Brain microvascular endothelial cell (primary cell): ENCODE results near the gene GPD2.
"Not testable (repeated sequence)": the region's sequence is repeated elsewhere in the genome, so short reads cannot be mapped to it uniquely, and the experiment has no call there.

Experiments
- DNase-seq: peaks from one replicate; pipeline ENCODE4 v3.0.0-alpha.2; 2020
- H3K27ac ChIP-seq: fragments of 250-450 bp; sonication (Bioruptor Pico); 2 replicates; pipeline ENCODE4 v1.5.1; 2020; ENCODE audit warnings: mild to moderate bottlenecking, moderate library complexity
- H3K27me3 ChIP-seq: fragments of 250-450 bp; sonication (Bioruptor Pico); replicated peaks from 2 replicates; pipeline ENCODE4 v1.5.1; 2020; ENCODE audit warnings: mild to moderate bottlenecking
- H3K36me3 ChIP-seq: fragments of 250-450 bp; sonication (Bioruptor Pico); replicated peaks from 2 replicates; pipeline ENCODE4 v1.5.1; 2020; ENCODE audit warnings: mild to moderate bottlenecking
- H3K4me3 ChIP-seq: 2 replicates; pipeline ENCODE4 v1.5.1; 2011; ENCODE audit warnings: low read depth, mild to moderate bottlenecking, control low read depth, low read length, moderate library complexity
- in situ Hi-C: cut with HindIII; loops from 2 replicates; pipeline ENCODE4 v1.10.0; 2017; ENCODE audit warnings: low sequenced_read_pairs, low pct_ligation_motif_present
- TF ChIP-seq, protein P1 (sequence below): IDR thresholded peaks from 2 replicates; pipeline ENCODE4 v1.5.1; 2011; ENCODE audit warnings: low read depth, mild to moderate bottlenecking, moderate library complexity, low read length, control low read depth, inconsistent platforms; ENCODE audit errors: missing control alignments

GPD2 gene

DNA sequence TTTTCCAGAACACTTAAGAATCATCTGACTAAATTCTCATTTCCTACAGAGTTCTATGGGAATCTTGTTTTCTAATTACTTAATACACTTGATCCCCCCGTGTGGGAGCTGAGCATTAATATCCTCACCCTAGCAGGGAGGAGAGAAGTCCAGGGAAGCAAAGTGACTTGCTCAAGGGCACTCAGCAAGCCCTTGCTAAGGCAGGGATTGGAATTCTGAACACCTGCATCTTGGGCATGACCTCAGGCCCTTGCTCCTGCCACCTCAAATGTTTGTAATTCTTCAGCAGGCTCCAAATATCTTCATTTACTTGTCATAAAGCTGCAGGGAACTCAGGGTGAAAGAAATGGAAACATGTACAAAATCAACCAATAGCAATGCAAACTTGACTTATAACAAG, 162.4 kb downstream of the GPD2 start:
- Histone ChIP-seq H3K27me3 (no peaks in the 10 kb centered on the region), H3K36me3 (no peaks in the 10 kb centered on the region), H3K27ac (no peak overlapping the region), H3K4me3 (no peak overlapping the region)
- in situ Hi-C loops: loop anchor here (25.0 kb wide), 1 partner anchor 261 kb away; the partner anchor contains the start of gene NR4A2
- TF ChIP-seq, protein P1, sequence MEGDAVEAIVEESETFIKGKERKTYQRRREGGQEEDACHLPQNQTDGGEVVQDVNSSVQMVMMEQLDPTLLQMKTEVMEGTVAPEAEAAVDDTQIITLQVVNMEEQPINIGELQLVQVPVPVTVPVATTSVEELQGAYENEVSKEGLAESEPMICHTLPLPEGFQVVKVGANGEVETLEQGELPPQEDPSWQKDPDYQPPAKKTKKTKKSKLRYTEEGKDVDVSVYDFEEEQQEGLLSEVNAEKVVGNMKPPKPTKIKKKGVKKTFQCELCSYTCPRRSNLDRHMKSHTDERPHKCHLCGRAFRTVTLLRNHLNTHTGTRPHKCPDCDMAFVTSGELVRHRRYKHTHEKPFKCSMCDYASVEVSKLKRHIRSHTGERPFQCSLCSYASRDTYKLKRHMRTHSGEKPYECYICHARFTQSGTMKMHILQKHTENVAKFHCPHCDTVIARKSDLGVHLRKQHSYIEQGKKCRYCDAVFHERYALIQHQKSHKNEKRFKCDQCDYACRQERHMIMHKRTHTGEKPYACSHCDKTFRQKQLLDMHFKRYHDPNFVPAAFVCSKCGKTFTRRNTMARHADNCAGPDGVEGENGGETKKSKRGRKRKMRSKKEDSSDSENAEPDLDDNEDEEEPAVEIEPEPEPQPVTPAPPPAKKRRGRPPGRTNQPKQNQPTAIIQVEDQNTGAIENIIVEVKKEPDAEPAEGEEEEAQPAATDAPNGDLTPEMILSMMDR: no peak
- no peak for DNase-seq

DNA sequence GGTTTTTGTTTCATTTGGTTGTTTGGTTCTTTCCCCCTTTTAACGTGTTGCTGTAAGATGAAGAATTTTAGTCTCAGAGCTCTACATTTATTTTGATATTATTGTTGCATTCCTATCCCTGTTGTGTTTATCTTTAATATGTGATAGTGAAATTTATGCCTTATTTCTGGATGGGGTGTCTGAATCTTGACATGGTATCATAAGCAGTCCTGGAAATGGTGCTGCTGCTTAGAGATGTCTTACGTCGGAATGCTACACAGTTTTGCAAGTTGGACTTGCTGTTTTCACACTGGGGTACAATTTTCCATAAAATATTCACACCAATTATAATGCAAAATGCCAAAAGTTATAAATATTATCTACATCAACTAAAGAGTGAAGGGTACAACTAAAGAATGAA, 164.0 kb downstream of the GPD2 start:
- in situ Hi-C loops: no loop called here
- Histone ChIP-seq H3K4me3 (no peak overlapping the region), H3K36me3 (no peaks in the 10 kb centered on the region), H3K27ac (no peak overlapping the region), H3K27me3 (no peaks in the 10 kb centered on the region)
- TF ChIP-seq, protein P1: no peak
- no peak for DNase-seq

DNA sequence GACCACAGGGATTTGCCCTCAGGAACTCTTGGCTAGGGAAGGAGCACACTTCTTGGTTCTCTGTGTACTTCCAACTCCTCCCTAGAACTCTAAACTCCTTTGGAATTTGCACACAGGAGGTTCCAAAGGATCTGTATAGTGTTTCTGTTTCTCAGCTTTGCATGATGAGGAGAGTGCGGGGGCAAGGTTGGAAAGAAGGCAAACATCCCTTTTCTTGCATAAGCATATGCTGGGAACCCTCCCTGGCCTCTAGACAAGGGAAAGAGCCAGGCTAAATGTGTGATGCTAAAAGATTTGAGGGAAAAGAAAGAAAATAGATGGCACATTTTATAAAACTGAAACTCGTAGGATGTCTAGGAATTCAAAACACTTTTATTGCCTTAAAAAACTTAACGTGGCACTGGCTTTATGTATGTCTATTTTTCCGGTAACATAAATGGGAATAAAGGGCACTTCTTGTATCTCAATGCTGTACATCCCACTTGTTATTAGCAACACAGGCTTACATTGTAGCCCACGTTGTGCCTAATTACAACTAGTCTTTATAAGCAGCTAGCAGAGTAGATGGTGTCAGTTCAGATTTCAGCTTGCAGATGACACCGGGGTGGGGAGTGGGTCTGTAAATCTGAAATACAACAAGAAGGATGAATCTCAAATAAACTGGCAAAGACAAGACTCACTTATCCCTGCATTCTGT, 165.8 kb downstream of the GPD2 start:
- DNase-seq: no peak
- in situ Hi-C loops: no loop called here
- Histone ChIP-seq H3K27ac (no peak overlapping the region), H3K27me3 (no peaks in the 10 kb centered on the region), H3K4me3 (no peak overlapping the region), H3K36me3 (no peaks in the 10 kb centered on the region)
- TF ChIP-seq, protein P1: no peak

DNA sequence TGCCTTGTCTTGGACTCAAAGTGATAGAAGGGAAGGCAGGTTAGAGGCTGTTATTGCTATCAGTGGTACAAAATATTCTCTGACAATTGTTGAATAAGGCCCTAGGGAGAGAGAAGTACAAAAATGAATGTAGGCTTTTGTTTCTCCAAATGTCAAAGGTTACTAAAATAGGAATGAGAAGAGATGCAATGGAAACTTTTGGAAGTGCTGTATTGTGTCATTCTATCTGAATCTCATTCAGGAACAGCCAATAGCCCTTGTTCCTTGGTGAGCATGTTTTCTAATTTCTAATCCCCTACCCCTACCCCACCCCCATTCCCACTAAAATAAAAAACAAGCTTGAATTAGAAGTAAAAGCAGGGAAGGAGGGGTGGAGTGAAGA, 166.4 kb downstream of the GPD2 start:
- TF ChIP-seq, protein P1: no peak
- H3K27ac ChIP-seq: no peak overlapping the region
- H3K36me3 ChIP-seq: no peaks in the 10 kb centered on the region
- in situ Hi-C loops: no loop called here
- H3K27me3 ChIP-seq: no peaks in the 10 kb centered on the region
- no peak for DNase-seq
- no peak overlapping the region for H3K4me3 ChIP-seq

DNA sequence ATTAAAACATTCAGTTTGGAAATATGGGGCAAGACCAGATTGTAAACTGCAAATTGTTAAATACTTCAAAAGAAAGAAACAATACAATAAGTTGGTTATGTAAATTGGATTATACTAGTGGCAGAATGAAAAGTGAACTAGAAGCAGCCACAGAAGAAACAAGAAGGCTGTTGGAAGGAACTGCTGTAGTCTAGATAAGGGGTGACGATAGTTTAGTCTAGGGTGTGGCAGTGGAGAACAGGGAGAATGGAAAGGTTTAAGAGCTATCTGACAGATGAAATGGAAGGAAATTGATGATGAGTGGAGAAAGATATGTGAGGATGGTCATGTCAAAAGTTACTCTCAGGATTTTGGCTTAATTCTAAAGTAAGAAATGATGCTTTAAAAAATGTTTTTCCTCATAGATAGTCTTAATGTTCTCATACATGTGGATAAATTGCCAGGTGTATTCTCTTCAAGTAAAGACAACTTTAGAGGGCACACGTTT, 179.7 kb downstream of the GPD2 start:
- Histone ChIP-seq H3K4me3 (no peak overlapping the region), H3K36me3 (no peaks in the 10 kb centered on the region), H3K27me3 (no peaks in the 10 kb centered on the region), H3K27ac (no peak overlapping the region)
- TF ChIP-seq, protein P1: no peak
- in situ Hi-C loops: no loop called here
- no peak for DNase-seq

DNA sequence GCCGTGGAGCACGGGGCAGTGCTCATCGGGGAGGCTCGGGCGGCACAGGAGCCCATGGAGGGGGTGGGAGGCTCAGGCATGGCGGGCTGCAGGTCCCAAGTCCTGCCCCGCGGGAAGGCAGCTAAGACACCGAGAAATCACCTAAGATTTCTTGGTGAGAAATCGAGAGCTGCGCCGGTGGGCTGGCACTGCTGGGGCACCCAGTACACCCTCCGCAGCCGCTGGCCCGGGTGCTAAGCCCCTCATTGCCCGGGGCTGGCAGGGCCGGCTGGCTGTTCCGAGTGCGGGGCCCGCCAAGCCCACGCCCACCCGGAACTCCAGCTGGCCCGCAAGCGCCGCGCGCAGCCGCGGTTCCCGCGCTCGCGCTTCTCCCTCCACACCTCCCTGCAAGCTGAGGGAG, 181.9 kb downstream of the GPD2 start:
- H3K4me3 ChIP-seq, in situ Hi-C loops, H3K27ac ChIP-seq, H3K36me3 ChIP-seq, H3K27me3 ChIP-seq, DNase-seq: not testable (repeated sequence)
